IMR-90 (cell line): ENCODE measurements around the gene ATP10A. TPM values are rescaled to one million over a fixed set of nuclear protein-coding genes. Genes with fewer than 3 reads are reported as not detected.

Experiments used
- ATAC-seq: fragments of 200-7000 bp; cut with Tn5 transposase; 2 replicates; pipeline ENCODE4 v1.9.1; 2020; ENCODE audit warnings: low read depth, mild to moderate bottlenecking, moderate library complexity
- BruUV-seq: library from RNA; stranded (reverse); fragments of 400-500 nt; replicated peaks from 2 replicates; lab custom pipeline; 2021; lab: Mats Ljungman, UMichigan
- CTCF ChIA-PET: fragments of 300-600 bp; formaldehyde crosslinking; extraction: SDS; loops from one replicate; lab custom pipeline; 2021; ENCODE audit warnings: antibody characterized with exemption; lab: Yijun Ruan, JAX
- POLR2A ChIA-PET: fragments of 300-600 bp; sonication (Branson Sonifier 250); formaldehyde crosslinking; loops from one replicate; lab custom pipeline; 2022; ENCODE audit warnings: antibody characterized with exemption; ENCODE audit not compliant: unreplicated experiment; lab: Charles Lee
- DNase-seq: peaks from one replicate; pipeline ENCODE4 v3.0.0; 2013
- H2AFZ ChIP-seq: replicated peaks from 2 replicates; pipeline ENCODE3; 2013; ENCODE audit warnings: low read length, mild to moderate bottlenecking; ENCODE audit not compliant: poor library complexity
- H2AK5ac ChIP-seq: 2 replicates; pipeline ENCODE4 v1.6.1; 2013; ENCODE audit warnings: low read depth, low read length, inconsistent platforms
- H2AK9ac ChIP-seq: replicated peaks from 2 replicates; pipeline ENCODE3; 2013; ENCODE audit warnings: mild to moderate bottlenecking, low read depth, low read length, moderate library complexity; ENCODE audit not compliant: poor library complexity
- H2BK120ac ChIP-seq: 2 replicates; pipeline ENCODE4 v1.6.1; 2013; ENCODE audit warnings: low read depth, low read length, inconsistent platforms
- H2BK15ac ChIP-seq: 3 replicates; pipeline ENCODE4 v1.6.1; 2013; ENCODE audit warnings: low read depth, low read length, inconsistent platforms
- H2BK20ac ChIP-seq: 2 replicates; pipeline ENCODE4 v1.6.1; 2013; ENCODE audit warnings: low read depth, mild to moderate bottlenecking, inconsistent platforms, low read length, moderate library complexity
- H2BK5ac ChIP-seq: 2 replicates; pipeline ENCODE4 v1.6.1; 2013; ENCODE audit warnings: mild to moderate bottlenecking, low read depth, low read length, inconsistent platforms; ENCODE audit not compliant: poor library complexity, severe bottlenecking
- H3K14ac ChIP-seq: replicated peaks from 2 replicates; pipeline ENCODE4 v1.6.1; 2013; ENCODE audit warnings: low read depth, low read length, inconsistent platforms
- H3K18ac ChIP-seq: 2 replicates; pipeline ENCODE4 v1.6.1; 2013; ENCODE audit warnings: low read depth, low read length, control low read depth
- H3K23ac ChIP-seq: 2 replicates; pipeline ENCODE4 v1.6.1; 2013; ENCODE audit warnings: low read depth, low read length, inconsistent platforms
- H3K27ac ChIP-seq: 2 replicates; pipeline ENCODE4 v1.5.1; 2013; ENCODE audit warnings: mild to moderate bottlenecking, control low read depth, low read length; ENCODE audit not compliant: insufficient read depth
- H3K27me3 ChIP-seq: 2 replicates; pipeline ENCODE4 v1.6.1; 2013; ENCODE audit warnings: low read length; ENCODE audit not compliant: control insufficient read depth, insufficient read depth
- H3K36me3 ChIP-seq: 2 replicates; pipeline ENCODE4 v1.6.1; 2013; ENCODE audit warnings: low read length, mixed read lengths; ENCODE audit not compliant: control insufficient read depth, insufficient read depth
- H3K4ac ChIP-seq: 2 replicates; pipeline ENCODE4 v1.6.1; 2013; ENCODE audit warnings: low read depth, low read length, inconsistent platforms
- H3K4me1 ChIP-seq: 2 replicates; pipeline ENCODE4 v1.6.1; 2013; ENCODE audit warnings: low read length, mixed read lengths; ENCODE audit not compliant: control insufficient read depth, insufficient read depth
- H3K4me2 ChIP-seq: 2 replicates; pipeline ENCODE4 v1.6.1; 2013; ENCODE audit warnings: low read depth, mild to moderate bottlenecking, control low read depth, low read length, moderate library complexity
- H3K4me3 ChIP-seq: 2 replicates; pipeline ENCODE4 v1.5.1; 2013; ENCODE audit warnings: low read depth, mild to moderate bottlenecking, control low read depth, low read length, moderate library complexity; ENCODE audit not compliant: insufficient read depth
- H3K56ac ChIP-seq: 2 replicates; pipeline ENCODE4 v1.6.1; 2013; ENCODE audit warnings: low read length, inconsistent platforms; ENCODE audit not compliant: insufficient read depth; ENCODE audit errors: extremely low read depth
- H3K79me1 ChIP-seq, 2 experiments: 2 replicates each; pipeline ENCODE4 v1.6.1; 2013; ENCODE audit warnings: low read length in 2 of 2, inconsistent platforms in 1 of 2, low read depth in 1 of 2
- H3K9ac ChIP-seq: 2 replicates; pipeline ENCODE4 v1.6.1; 2013; ENCODE audit warnings: low read depth, low read length, control low read depth
- H3K9me1 ChIP-seq: 2 replicates; pipeline ENCODE4 v1.6.1; 2013; ENCODE audit warnings: low read length, inconsistent platforms; ENCODE audit not compliant: insufficient read depth
- H3K9me3 ChIP-seq: 2 replicates; pipeline ENCODE4 v1.6.1; 2013; ENCODE audit warnings: low read length; ENCODE audit not compliant: control insufficient read depth, insufficient read depth
- H4K20me1 ChIP-seq: 2 replicates; pipeline ENCODE4 v1.6.1; 2013; ENCODE audit warnings: low read length, inconsistent platforms; ENCODE audit not compliant: insufficient read depth
- H4K5ac ChIP-seq: 2 replicates; pipeline ENCODE4 v1.6.1; 2013; ENCODE audit warnings: mild to moderate bottlenecking, low read depth, low read length, control low read depth
- H4K8ac ChIP-seq, 2 experiments: 2 replicates each; pipeline ENCODE4 v1.6.1; 2013; ENCODE audit warnings: low read depth in 2 of 2, low read length in 2 of 2, control low read depth in 1 of 2, inconsistent platforms in 1 of 2
- H4K91ac ChIP-seq: 2 replicates; pipeline ENCODE4 v1.6.1; 2013; ENCODE audit warnings: low read depth, low read length, inconsistent platforms; ENCODE audit not compliant: insufficient read depth
- BHLHE40 ChIP-seq: fragments of 150-350 bp; IDR thresholded peaks from 2 replicates; pipeline ENCODE4 v1.6.1; 2016; ENCODE audit warnings: mild to moderate bottlenecking, low read depth, low read length
- CEBPB ChIP-seq: IDR thresholded peaks from 2 replicates; pipeline ENCODE4 v1.6.1; 2012; ENCODE audit warnings: low read depth, low read length, improper control_type of control experiment
- CHD1 ChIP-seq: IDR thresholded peaks from 2 replicates; pipeline ENCODE4 v1.6.1; 2012; ENCODE audit warnings: low read depth, low read length, improper control_type of control experiment
- MAFK ChIP-seq: IDR thresholded peaks from 2 replicates; pipeline ENCODE4 v1.6.1; 2012; ENCODE audit warnings: low read depth, low read length, improper control_type of control experiment
- MXI1 ChIP-seq: IDR thresholded peaks from 2 replicates; pipeline ENCODE4 v1.6.1; 2012; ENCODE audit warnings: low read depth, mild to moderate bottlenecking, low read length, moderate library complexity, borderline replicate concordance
- NFE2L2 ChIP-seq: fragments of 150-350 bp; IDR thresholded peaks from 2 replicates; pipeline ENCODE4 v1.6.1; 2016; ENCODE audit warnings: low read depth, mild to moderate bottlenecking, low read length
- POLR2A ChIP-seq: IDR thresholded peaks from 2 replicates; pipeline ENCODE4 v1.6.1; 2012; ENCODE audit warnings: mild to moderate bottlenecking, low read depth, low read length
- RAD21 ChIP-seq: IDR thresholded peaks from 2 replicates; pipeline ENCODE4 v1.6.1; 2012; ENCODE audit warnings: low read length, improper control_type of control experiment
- RCOR1 ChIP-seq: IDR thresholded peaks from 2 replicates; pipeline ENCODE4 v1.6.1; 2012; ENCODE audit warnings: mild to moderate bottlenecking, low read length, improper control_type of control experiment; ENCODE audit not compliant: insufficient replicate concordance
- WGBS, 2 experiments: methylation state at CpG; one replicate each; pipeline versions ENCODE4 v1.1.5 to v1.1.7; 2013; ENCODE audit warnings: missing lambda C conversion rate in 2 of 2; ENCODE audit not compliant: insufficient read length in 1 of 2; ENCODE audit errors: extremely low coverage in 2 of 2; 5-methylcytosine and 5-hydroxymethylcytosine counted together
- dilution Hi-C: fragments of 300-500 bp; cut with HindIII; formaldehyde crosslinking; loops from one replicate; pipeline ENCODE4 v1.14.3; 2018; ENCODE audit warnings: low sequenced_read_pairs; ENCODE audit not compliant: unreplicated experiment
- in situ Hi-C: fragments of 300-500 bp; cut with MboI; formaldehyde crosslinking; loops from 3 replicates; pipeline ENCODE4 v1.14.3; 2019; ENCODE audit warnings: low sequenced_read_pairs, inconsistent platforms, mixed read lengths
- intact Hi-C: fragments of 100-400 bp; cut with micrococcal nuclease; formaldehyde crosslinking; loops from 2 replicates; pipeline ENCODE4 v1.10.0; 2022
- polyA plus RNA-seq, 3 experiments: library from polyadenylated mRNA; depleted of rRNA; stranded (reverse); fragments of >200 nt; gene quantifications; 2 replicates each; pipeline ENCODE4 v1.2.3, GENCODE V29; 2012; ENCODE audit warnings: low replicate concordance in 1 of 3
- total RNA-seq: library from RNA; depleted of rRNA; stranded (reverse); fragments of >200 nt; gene quantifications from 2 replicates; pipeline ENCODE4 v1.2.3, GENCODE V29; 2012
- TF ChIP-seq, protein P1 (sequence below): fragments of 150-350 bp; IDR thresholded peaks from 2 replicates; pipeline ENCODE4 v1.6.1; 2016; ENCODE audit warnings: low read depth, mild to moderate bottlenecking, low read length, moderate library complexity, borderline replicate concordance
- TF ChIP-seq, protein P2 (sequence below): fragments of 150-350 bp; IDR thresholded peaks from 2 replicates; pipeline ENCODE4 v1.6.1; 2017; ENCODE audit warnings: mild to moderate bottlenecking, antibody characterized with exemption, low read length, low read depth

The ATP10A gene
- total and polyA plus RNA-seq, 2 of the 4 experiments (the other 2 are of a cell fraction), result 13.8 to 16.0 TPM

DNA sequence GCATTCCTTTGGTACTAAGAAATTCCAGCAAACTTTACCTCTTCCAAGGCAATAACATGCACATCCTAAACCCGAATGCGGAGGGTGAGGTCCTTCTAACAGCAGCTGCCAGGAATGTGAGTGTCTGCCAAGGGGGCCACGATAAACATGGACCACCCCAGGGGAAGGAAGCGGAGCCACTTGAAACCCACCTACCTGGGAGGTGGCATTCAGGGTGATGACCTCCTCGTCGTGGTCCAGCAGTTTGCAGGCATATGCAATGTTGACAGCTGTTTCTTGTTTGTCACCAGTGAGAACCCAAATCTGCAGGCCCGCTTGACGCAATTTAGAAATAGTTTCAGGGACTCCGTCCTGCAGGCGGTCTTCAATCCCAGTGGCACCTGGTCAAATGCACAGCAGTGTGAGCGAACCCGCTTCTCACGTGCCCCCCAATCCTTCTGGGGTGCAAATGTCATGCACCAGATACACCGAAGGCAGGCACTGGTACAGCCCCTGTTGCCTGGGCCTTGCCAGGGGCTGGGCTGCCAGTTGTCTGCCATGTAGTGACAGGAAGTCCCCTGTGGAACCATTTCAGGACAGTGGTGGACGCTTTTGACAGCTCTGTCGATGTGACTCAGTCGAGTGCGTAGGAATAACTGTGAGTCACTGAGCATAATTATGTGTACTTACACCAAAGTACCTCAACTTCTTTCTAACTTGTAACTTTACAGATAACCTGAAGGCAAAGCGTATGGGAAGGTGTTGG, 161.2 kb downstream of the ATP10A start:
- H2BK20ac ChIP-seq, result no peak overlapping the region
- no peak overlapping the region for H3K18ac ChIP-seq
- H2BK15ac ChIP-seq, result no peak overlapping the region
- H4K8ac ChIP-seq, result no peak overlapping the region
- no peak overlapping the region for H2AK5ac ChIP-seq
- WGBS, 2 experiments, result 78% methylated on average over 11 of the region's 19 CpGs; no CpG with 5 or more reads in 1 of the 2 experiments
- no peaks in the 10 kb centered on the region for H3K36me3 ChIP-seq
- H3K79me1 ChIP-seq, result no peaks in the 10 kb centered on the region; a peak in 1 of 4 replicates
- peak overlapping the region; percentile 10 for H2BK5ac ChIP-seq
- no peaks in the 10 kb centered on the region for H3K9me3 ChIP-seq
- no peaks in the 10 kb centered on the region for H3K4me1 ChIP-seq
- POLR2A ChIA-PET, result no interaction called here
- no peak overlapping the region for H4K91ac ChIP-seq
- H3K9me1 ChIP-seq, result peaks cover 3% of the 10 kb centered on the region; the same call in 1 of the 2 replicates
- no peak overlapping the region for H2AK9ac ChIP-seq
- no peaks in the 10 kb centered on the region for H3K27me3 ChIP-seq
- no TSS peak for BruUV-seq
- no peak overlapping the region for H3K4me3 ChIP-seq
- H2AFZ ChIP-seq, result no peak overlapping the region
- TF ChIP-seq NFE2L2 (no peak), CHD1 (no peak), MXI1 (no peak), POLR2A (no peak), CEBPB (no peak), BHLHE40 (no peak), RAD21 (no peak), MAFK (no peak), RCOR1 (no peak)
- TF ChIP-seq, protein P1, sequence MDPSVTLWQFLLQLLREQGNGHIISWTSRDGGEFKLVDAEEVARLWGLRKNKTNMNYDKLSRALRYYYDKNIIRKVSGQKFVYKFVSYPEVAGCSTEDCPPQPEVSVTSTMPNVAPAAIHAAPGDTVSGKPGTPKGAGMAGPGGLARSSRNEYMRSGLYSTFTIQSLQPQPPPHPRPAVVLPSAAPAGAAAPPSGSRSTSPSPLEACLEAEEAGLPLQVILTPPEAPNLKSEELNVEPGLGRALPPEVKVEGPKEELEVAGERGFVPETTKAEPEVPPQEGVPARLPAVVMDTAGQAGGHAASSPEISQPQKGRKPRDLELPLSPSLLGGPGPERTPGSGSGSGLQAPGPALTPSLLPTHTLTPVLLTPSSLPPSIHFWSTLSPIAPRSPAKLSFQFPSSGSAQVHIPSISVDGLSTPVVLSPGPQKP, result no peak
- TF ChIP-seq, protein P2, sequence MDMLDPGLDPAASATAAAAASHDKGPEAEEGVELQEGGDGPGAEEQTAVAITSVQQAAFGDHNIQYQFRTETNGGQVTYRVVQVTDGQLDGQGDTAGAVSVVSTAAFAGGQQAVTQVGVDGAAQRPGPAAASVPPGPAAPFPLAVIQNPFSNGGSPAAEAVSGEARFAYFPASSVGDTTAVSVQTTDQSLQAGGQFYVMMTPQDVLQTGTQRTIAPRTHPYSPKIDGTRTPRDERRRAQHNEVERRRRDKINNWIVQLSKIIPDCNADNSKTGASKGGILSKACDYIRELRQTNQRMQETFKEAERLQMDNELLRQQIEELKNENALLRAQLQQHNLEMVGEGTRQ, result no peak
- intact Hi-C loops (no loop called here), in situ Hi-C loops (loop anchor here (25.0 kb wide), 1 partner anchor 560 kb away; no protein-coding TSS in a partner anchor), dilution Hi-C loops (no loop called here)
- H3K27ac ChIP-seq, result no peak overlapping the region
- H3K23ac ChIP-seq, result no peak overlapping the region
- no peak for ATAC-seq
- CTCF ChIA-PET, result no interaction called here
- peak; percentile 15 for DNase-seq
- H3K4me2 ChIP-seq, result no peak overlapping the region
- H3K9ac ChIP-seq, result no peak overlapping the region
- no peak overlapping the region for H3K56ac ChIP-seq
- H3K14ac ChIP-seq, result no peak overlapping the region
- no peak overlapping the region for H2BK120ac ChIP-seq
- H4K5ac ChIP-seq, result no peak overlapping the region
- H4K20me1 ChIP-seq, result no peaks in the 10 kb centered on the region
- no peak overlapping the region for H3K4ac ChIP-seq
